Panc1 (cell line): ENCODE data around the gene CAMKMT. TPM values are rescaled to one million over a fixed set of nuclear protein-coding genes. Genes with fewer than 3 reads are reported as not detected.

Experiments
- ATAC-seq: fragments of 200-7000 bp; cut with Tn5 transposase; 2 replicates; pipeline ENCODE4 v1.9.1; 2020; ENCODE audit warnings: mild to moderate bottlenecking, moderate library complexity
- BruUV-seq: library from RNA; stranded (reverse); fragments of 400-500 nt; replicated peaks from 2 replicates; lab custom pipeline; 2021; lab: Mats Ljungman, UMichigan
- CTCF ChIA-PET: fragments of 300-600 bp; sonication (Branson Sonifier 250); formaldehyde crosslinking; loops from one replicate; lab custom pipeline; 2022; ENCODE audit warnings: antibody characterized with exemption; lab: Charles Lee
- POLR2A ChIA-PET: fragments of 300-600 bp; sonication (Branson Sonifier 250); formaldehyde crosslinking; loops from one replicate; lab custom pipeline; 2022; ENCODE audit warnings: antibody characterized with exemption; lab: Charles Lee
- DNase-seq: peaks from one replicate; pipeline ENCODE4 v3.0.0-alpha.2; 2010; ENCODE audit warnings: low read depth, low spot score
- H3K27ac ChIP-seq: 2 replicates; pipeline ENCODE4 v1.5.1; 2011; ENCODE audit warnings: mild to moderate bottlenecking, low read length, inconsistent platforms
- H3K27me3 ChIP-seq: fragments of 200-500 bp; sonication (Bioruptor generic); 2 replicates; pipeline ENCODE4 v1.6.0; 2014; ENCODE audit warnings: low read length, inconsistent platforms; ENCODE audit not compliant: control insufficient read depth, insufficient read depth
- H3K36me3 ChIP-seq: fragments of 200-500 bp; sonication (Bioruptor generic); 2 replicates; pipeline ENCODE4 v1.5.1; 2014; ENCODE audit warnings: inconsistent platforms, mild to moderate bottlenecking, low read length, moderate library complexity; ENCODE audit not compliant: control insufficient read depth, insufficient read depth
- H3K4me1 ChIP-seq: 2 replicates; pipeline ENCODE4 v1.5.1; 2011; ENCODE audit warnings: inconsistent platforms, mild to moderate bottlenecking, low read length, moderate library complexity; ENCODE audit not compliant: control insufficient read depth, insufficient read depth
- H3K4me3 ChIP-seq, 2 experiments: 2 replicates each; pipeline ENCODE4 v1.5.1; 2011 to 2012; ENCODE audit warnings: low read depth in 2 of 2, low read length in 2 of 2, mild to moderate bottlenecking in 2 of 2, inconsistent platforms in 1 of 2, moderate library complexity in 1 of 2
- H3K9me3 ChIP-seq: fragments of 200-500 bp; sonication (Bioruptor generic); 2 replicates; pipeline ENCODE4 v1.5.1; 2014; ENCODE audit warnings: low read depth, mild to moderate bottlenecking, inconsistent platforms, low read length, moderate library complexity; ENCODE audit not compliant: control insufficient read depth, insufficient read depth
- CTCF ChIP-seq: fragments of 450-650 bp; IDR thresholded peaks from 2 replicates; pipeline ENCODE4 v1.5.1; 2017; ENCODE audit warnings: mild to moderate bottlenecking
- POLR2AphosphoS5 ChIP-seq: IDR thresholded peaks from 2 replicates; pipeline ENCODE4 v1.6.1; 2012; ENCODE audit warnings: mild to moderate bottlenecking, low read depth, low read length, moderate library complexity
- REST ChIP-seq, 2 experiments: IDR thresholded peaks; 2 replicates each; pipeline ENCODE4 v1.6.1; 2011 to 2012; ENCODE audit warnings: low read depth in 2 of 2, control low read depth in 1 of 2, low read length in 1 of 2, mild to moderate bottlenecking in 1 of 2, moderate library complexity in 1 of 2; ENCODE audit not compliant: insufficient read depth in 1 of 2
- SIN3A ChIP-seq: IDR thresholded peaks from 2 replicates; pipeline ENCODE4 v1.6.1; 2012; ENCODE audit warnings: low read depth, mild to moderate bottlenecking, low read length, moderate library complexity, borderline replicate concordance; ENCODE audit not compliant: insufficient read depth
- TCF7L2 ChIP-seq: IDR thresholded peaks from 2 replicates; pipeline ENCODE4 v1.6.1; 2011; ENCODE audit warnings: mild to moderate bottlenecking, low read depth, low read length, inconsistent platforms
- in situ Hi-C: cut with HindIII; loops from 2 replicates; pipeline ENCODE4 v1.10.0; 2016; ENCODE audit warnings: low sequenced_read_pairs, low pct_unique_long_range_greater_than_20kb
- intact Hi-C: fragments of 100-400 bp; cut with micrococcal nuclease; formaldehyde crosslinking; loops from one replicate; pipeline ENCODE4 v1.10.0; 2022; ENCODE audit not compliant: unreplicated experiment
- total RNA-seq: library from RNA; stranded (reverse); gene quantifications from one replicate; pipeline ENCODE4 v1.2.1, GENCODE V29; 2021; ENCODE audit not compliant: unreplicated experiment

CAMKMT gene
- total RNA-seq, 1 experiment from 2014 or later, result 12.6 TPM

GRCh38 chr2:44707945-44708660 lies 346.4 kb downstream of the CAMKMT start:
- TF ChIP-seq POLR2AphosphoS5 (no peak), CTCF (no peak), REST (IDR thresholded peaks at IDR 0.05; ENCODE audit: insufficient read depth in 1 of 2, low read depth in 2 of 2, low read length in 1 of 2) (no peak), TCF7L2 (no peak), SIN3A (no peak)
- no peak overlapping the region for H3K4me3 ChIP-seq
- no peaks in the 10 kb centered on the region for H3K9me3 ChIP-seq
- CTCF ChIA-PET, result interaction anchor here (0.6 kb wide), 2 partner anchors 52 to 699 kb away, joined by 3 to 8 read pairs; no protein-coding TSS in a partner anchor
- no peak overlapping the region for H3K27ac ChIP-seq
- H3K36me3 ChIP-seq, result no peaks in the 10 kb centered on the region
- POLR2A ChIA-PET, result no interaction called here
- no peaks in the 10 kb centered on the region for H3K27me3 ChIP-seq
- DNase-seq (no peak), ATAC-seq (no peak)
- in situ Hi-C loops (no loop called here), intact Hi-C loops (no loop called here)
- no TSS peak for BruUV-seq
- no peaks in the 10 kb centered on the region for H3K4me1 ChIP-seq

- no peaks in the 10 kb centered on the region for H3K36me3 ChIP-seq
- no peak overlapping the region for H3K27ac ChIP-seq
- DNase-seq (no peak), ATAC-seq (no peak)
- intact Hi-C loops, result no loop called here
- H3K4me1 ChIP-seq, result no peaks in the 10 kb centered on the region
- POLR2A ChIA-PET, result no interaction called here
- no TSS peak for BruUV-seq
- in situ Hi-C loops, result no loop called here
- no peak overlapping the region for H3K4me3 ChIP-seq
- CTCF ChIA-PET, result interaction anchor here (0.6 kb wide), 1 partner anchor 700 kb away, joined by 3 read pairs; no protein-coding TSS in a partner anchor
- H3K9me3 ChIP-seq, result no peaks in the 10 kb centered on the region
- TF ChIP-seq POLR2AphosphoS5, result no peak
- TF ChIP-seq SIN3A, result no peak
- H3K27me3 ChIP-seq, result no peaks in the 10 kb centered on the region
These were observed 346.9 kb downstream of the CAMKMT start for GRCh38 chr2:44708661-44709000.

- no peaks in the 10 kb centered on the region for H3K9me3 ChIP-seq
- DNase-seq (no peak), ATAC-seq (no peak)
- no peak for TF ChIP-seq SIN3A
- no peak for TF ChIP-seq TCF7L2
- no peak for TF ChIP-seq CTCF
- TF ChIP-seq POLR2AphosphoS5, result no peak
- TF ChIP-seq REST (IDR thresholded peaks at IDR 0.05; ENCODE audit: insufficient read depth in 1 of 2, low read depth in 2 of 2, low read length in 1 of 2), result no peak
- in situ Hi-C loops, result no loop called here
- H3K27ac ChIP-seq, result no peak overlapping the region
- no peaks in the 10 kb centered on the region for H3K27me3 ChIP-seq
- POLR2A ChIA-PET, result no interaction called here
- H3K4me3 ChIP-seq, result no peak overlapping the region
- BruUV-seq, result no TSS peak
- CTCF ChIA-PET, result no interaction called here
- H3K36me3 ChIP-seq, result no peaks in the 10 kb centered on the region
- intact Hi-C loops, result loop anchor here (10.0 kb wide), 1 partner anchor 228 kb away; no protein-coding TSS in a partner anchor
- no peaks in the 10 kb centered on the region for H3K4me1 ChIP-seq
These were observed 351.4 kb downstream of the CAMKMT start for GRCh38 chr2:44713170-44713569.
